GM12875 (cell line): ENCODE measurements around the gene TMPRSS4.

Source experiments
- H3K4me3 ChIP-seq: one replicate; pipeline ENCODE4 v1.5.1; 2011; ENCODE audit warnings: low read depth, low read length, control low read depth
- TF ChIP-seq, protein P1 (sequence below): IDR thresholded peaks from 2 replicates; pipeline ENCODE4 v1.5.1; 2011; ENCODE audit warnings: low read depth, mild to moderate bottlenecking, control low read depth, inconsistent platforms, low read length, moderate library complexity, borderline replicate concordance; ENCODE audit not compliant: insufficient read depth

TMPRSS4 gene

GRCh38 chr11:118046051-118046963, 30.6 kb upstream of the TMPRSS4 start:
- TF ChIP-seq, protein P1, sequence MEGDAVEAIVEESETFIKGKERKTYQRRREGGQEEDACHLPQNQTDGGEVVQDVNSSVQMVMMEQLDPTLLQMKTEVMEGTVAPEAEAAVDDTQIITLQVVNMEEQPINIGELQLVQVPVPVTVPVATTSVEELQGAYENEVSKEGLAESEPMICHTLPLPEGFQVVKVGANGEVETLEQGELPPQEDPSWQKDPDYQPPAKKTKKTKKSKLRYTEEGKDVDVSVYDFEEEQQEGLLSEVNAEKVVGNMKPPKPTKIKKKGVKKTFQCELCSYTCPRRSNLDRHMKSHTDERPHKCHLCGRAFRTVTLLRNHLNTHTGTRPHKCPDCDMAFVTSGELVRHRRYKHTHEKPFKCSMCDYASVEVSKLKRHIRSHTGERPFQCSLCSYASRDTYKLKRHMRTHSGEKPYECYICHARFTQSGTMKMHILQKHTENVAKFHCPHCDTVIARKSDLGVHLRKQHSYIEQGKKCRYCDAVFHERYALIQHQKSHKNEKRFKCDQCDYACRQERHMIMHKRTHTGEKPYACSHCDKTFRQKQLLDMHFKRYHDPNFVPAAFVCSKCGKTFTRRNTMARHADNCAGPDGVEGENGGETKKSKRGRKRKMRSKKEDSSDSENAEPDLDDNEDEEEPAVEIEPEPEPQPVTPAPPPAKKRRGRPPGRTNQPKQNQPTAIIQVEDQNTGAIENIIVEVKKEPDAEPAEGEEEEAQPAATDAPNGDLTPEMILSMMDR = no peak
- H3K4me3 ChIP-seq = no peak overlapping the region

GRCh38 chr11:118046964-118047700, 29.7 kb upstream of the TMPRSS4 start:
- H3K4me3 ChIP-seq = no peak overlapping the region

DNA sequence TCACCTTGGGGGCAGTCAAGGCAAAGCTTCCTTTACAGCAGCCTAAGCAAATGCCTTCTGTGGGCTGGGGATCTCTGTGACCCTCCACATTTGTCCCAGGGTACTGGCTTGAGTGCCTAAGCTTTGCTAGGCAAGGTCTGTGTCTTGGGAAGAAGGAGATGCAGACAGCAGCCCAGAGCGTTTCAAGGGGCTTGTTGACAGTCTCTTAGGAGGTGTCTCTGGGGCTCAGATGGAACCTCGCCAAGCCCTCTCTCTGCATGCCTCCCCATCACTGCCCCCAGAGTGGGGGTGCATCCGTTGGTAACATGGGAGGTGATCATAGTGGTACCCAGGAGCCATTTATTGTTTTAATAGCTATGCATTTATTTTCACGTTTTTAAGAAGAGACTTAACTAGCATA, 29.1 kb upstream of the TMPRSS4 start:
- TF ChIP-seq, protein P1 = no peak
- H3K4me3 ChIP-seq = no peak overlapping the region

More at GRCh38 chr11:118046964-118047700, 29.7 kb upstream of the TMPRSS4 start:
- TF ChIP-seq, protein P1 = no peak

DNA sequence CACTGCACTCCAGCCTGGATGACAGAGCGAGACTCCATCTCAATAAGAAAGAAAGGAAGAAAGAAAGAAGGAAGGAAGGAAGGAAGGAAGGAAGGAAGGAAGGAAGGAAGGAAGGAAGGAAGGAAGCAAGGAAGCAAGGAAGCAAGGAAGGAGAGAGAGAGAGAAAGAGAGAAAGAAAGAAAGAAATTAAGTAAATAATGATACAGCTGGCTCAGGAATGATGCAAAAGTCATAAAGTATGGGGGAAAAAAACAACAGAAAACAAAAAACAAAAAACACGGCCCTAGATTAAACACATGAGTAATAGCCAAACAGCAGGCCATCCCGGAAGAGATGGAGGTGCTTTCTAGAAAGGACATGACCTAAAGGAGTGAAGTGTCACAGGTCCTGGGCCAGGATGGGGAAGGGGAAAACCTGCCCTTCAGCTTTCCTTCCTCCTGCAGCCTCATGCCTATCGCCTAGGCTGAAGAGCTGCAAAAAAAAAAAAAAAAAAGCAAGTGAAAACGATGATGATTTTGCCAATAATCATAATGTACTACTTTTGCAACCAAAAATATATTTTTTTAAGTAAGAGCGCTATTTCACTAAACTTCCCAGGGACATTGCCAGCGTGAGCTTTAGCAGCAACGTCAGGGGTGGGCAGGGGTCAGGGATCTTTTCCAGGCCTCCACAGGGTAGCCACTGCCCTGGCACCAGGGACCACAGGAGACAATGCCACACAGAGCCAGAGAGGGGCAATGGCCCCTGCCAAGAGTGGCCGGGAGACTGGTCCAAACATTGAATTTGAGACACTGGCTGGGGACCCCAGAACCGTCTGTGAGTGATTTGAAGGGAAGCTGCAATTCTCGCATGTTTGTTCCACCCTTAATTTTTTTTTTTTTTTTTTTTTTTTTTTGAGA, 28.2 kb upstream of the TMPRSS4 start:
- no peak overlapping the region for H3K4me3 ChIP-seq
- TF ChIP-seq, protein P1 = no peak

GRCh38 chr11:118049771-118050170, 27.1 kb upstream of the TMPRSS4 start:
- TF ChIP-seq, protein P1 = no peak

GRCh38 chr11:118050208-118050891, 26.5 kb upstream of the TMPRSS4 start:
- TF ChIP-seq, protein P1 = no peak
- H3K4me3 ChIP-seq = no peak overlapping the region

More at GRCh38 chr11:118049771-118050170, 27.1 kb upstream of the TMPRSS4 start:
- no peak overlapping the region for H3K4me3 ChIP-seq
